ENCODE results near the gene TMEM92.

- TF ChIP-seq CTCF (conservative IDR thresholded peaks at IDR 0.05; ENCODE audit: low read length) (no peak), EZH2phosphoT487 (IDR thresholded peaks at IDR 0.05; ENCODE audit: borderline replicate concordance) (no peak)
Observed at GRCh38 chr17:50240851-50241250, 33.4 kb upstream of the TMEM92 start.

Measured in Loucy (cell line).